GM19452 (cell line): ENCODE results near the gene TTC31.

Experiments
- ATAC-seq: cut with Tn5 transposase; IDR thresholded peaks from one replicate; pipeline ENCODE4 v1.9.1; 2021; ENCODE audit not compliant: unreplicated experiment

TTC31 gene

DNA sequence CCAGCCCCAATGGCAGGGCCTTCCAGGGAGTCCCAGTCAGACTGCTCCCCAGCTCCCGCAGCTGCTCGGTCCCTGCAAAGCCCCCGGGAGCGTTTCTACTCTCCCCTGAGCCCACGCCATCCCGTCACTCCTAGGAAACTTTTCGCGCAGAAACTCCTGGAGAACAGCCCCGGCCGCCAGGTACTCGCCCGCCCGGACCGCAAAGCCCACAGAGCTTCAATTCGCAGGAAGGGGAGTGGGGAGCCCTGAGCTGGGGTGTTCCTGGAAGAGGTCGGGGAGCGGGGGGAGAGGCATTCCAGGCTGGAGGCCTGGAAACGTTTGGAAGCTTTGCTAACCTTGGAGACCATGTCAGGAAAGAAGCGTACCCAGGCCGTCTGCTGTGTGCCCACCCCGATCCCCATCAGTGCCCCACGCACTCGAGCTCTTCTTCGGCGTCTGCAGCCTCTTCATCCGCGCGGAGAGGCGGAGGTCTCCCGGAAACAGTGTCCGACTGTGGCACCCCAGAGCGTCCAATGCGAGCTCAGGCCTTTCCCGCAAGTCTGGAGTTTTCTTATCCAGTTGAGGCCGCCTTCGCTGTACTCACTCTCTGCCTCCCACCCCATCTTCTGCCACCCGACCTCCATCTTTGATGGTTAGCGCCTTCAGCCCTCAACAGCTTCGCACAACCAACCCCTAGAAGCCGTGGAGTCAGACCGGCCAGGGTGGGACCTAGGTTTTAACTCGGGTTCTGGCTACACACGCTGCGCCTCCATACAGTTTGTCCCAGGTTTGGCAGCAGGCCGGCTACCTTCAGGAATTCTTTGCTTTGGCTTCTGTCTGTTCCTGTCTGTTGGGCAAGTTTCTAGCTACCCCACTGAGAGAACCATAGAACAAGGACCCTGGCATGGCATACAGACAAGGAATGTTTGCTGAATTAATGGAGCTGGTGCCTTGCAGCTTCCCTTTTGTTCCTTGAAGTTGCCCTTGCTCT lies 20.9 kb downstream of the TTC31 start:
- no peak for ATAC-seq

DNA sequence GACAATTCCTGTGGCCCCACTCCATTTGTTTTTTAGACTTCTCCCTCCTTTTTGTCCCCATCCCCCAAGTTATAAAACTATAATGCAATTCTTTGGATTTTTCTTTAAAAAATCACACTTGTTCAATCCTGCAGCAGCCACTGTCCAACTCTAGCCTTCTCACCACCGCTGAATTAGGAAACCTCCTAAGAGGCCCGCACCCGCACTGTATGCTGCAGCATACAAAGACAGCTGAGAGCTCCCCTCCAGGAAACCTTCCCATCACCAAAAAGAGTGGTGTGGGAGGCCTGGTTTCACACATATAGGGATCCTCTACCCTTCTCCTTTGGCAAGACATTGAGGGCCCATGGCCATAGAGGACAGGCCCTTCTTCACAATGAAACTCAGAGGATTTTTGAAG lies 21.7 kb downstream of the TTC31 start:
- ATAC-seq, result no peak

DNA sequence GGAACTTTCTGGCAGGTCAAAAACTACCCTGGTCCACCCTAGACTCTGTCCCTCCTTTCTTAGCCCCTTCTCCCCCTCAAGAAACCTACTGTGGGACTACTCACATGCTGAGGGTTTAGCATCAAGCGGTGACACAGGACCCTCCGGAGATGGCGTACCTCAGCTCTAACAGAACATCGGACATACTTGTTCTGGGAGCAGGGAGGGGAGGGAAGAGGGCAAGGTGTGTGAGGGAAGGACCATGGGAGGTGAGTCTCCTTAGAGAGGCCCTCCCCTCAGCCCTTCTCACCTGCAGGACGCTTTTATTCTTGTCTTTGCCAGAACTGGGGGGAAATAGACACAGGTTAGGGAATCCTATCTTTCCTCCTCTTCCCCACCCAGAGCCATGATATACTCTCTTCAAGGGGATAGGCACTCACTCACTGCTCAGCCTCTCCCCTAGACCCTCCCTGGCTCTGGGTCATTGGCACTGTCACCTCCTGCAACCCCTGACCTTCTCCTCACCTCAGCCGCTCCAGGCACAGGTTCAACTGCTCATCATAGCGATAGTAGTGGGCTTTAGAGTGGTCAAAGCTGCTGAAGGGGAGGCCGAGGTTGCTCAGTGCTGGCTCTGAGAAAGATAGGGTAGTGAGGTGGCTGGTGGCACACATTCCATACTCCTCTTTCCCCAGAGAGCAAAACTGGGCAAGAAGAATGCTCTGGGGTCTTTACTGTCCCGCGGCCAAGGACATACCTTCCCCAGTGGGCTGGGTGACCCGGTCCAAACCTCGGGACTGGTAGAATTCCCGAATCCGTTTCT lies 22.8 kb downstream of the TTC31 start:
- no peak for ATAC-seq

DNA sequence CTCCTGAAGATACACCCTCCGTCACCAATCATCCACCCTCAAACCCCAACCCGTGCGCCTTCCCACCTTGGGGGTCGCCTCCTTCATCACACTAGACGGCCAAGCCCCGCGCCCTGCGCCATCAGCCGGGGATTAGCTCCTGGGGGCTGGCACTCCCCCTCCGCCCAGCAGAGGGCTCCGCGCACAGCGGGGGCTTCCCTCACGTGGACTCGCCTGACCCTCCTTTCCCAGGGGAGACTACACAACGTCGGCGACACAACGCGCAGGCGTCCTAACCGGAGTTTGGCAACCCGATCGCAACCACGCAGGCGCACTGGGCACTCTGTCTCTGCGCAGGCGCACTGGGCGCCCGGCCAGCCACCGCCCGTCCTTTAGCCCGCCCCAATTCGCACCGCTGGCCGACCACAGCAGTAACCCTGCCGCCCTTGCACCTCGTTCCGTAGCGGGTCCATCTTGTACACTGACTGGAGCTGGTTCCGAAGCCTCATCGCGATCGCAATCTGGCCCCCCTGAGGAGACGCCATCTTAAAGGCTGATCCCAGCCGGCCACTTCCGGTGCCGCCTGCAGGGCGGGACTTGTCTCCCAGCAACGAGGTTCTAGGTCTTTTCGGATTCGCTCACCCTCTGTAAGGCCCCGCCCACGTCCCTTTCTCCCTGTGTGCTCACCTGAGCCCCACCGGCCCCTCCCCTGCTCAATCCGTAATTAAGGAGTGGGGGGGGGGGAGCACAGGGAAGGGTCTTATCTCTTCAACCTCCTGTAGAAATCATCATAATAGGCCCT lies 24.5 kb downstream of the TTC31 start, which contains the start of gene PCGF1:
PCGF1 (minus strand) TSS at position 551 of the 781 bp plus-strand sequence; CDS start at position 524, 27 bp downstream.
- peak; percentile 86 for ATAC-seq

DNA sequence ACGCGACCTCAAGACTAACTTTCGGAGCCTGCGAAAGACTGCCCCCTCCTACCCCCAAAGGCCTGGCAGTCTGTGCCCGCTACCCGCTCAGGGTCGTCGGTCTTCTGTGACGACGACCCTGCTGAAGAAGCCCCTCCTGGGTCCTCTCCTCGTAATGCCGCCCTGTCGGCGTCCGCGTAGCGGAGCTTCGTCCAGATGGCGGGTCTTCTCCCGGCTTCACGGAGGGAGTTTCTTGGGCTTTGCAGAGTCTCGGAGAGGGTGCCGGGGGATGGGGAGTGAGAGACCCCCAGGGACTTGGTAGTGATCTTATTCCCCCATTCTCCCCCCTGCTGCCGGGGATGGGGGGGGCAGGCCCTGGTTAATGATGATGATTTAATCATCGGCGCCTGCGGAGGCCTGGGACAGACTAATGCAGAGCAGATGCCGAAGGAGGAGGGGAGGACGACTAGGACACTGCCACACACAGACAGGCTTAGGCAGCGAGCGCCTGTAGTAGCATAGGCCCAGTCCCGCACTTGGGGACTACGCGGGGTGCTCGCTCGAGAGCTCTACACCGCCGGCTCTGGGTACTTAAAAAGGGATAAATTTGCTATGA lies 25.1 kb downstream of the TTC31 start:
- ATAC-seq, result no peak

DNA sequence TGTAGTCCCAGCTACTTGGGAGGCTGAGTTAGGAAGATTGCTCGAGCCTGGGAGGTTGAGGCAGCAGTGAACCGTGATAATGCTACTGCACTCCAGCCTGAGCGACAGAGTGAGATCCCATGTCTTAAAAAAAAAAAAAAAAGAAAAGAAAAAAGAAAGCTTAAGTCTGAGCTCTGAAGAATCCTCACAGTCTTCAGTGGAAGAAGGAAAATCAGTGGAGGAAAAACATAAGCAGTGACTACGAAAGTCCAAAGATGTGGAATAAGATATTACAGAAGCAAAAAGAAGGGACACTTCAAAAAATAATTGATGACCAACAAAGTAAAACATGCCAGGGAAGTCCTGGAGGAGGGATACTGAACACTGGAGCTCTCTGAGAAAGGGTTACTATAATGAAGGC lies 27.4 kb downstream of the TTC31 start:
- no peak for ATAC-seq

DNA sequence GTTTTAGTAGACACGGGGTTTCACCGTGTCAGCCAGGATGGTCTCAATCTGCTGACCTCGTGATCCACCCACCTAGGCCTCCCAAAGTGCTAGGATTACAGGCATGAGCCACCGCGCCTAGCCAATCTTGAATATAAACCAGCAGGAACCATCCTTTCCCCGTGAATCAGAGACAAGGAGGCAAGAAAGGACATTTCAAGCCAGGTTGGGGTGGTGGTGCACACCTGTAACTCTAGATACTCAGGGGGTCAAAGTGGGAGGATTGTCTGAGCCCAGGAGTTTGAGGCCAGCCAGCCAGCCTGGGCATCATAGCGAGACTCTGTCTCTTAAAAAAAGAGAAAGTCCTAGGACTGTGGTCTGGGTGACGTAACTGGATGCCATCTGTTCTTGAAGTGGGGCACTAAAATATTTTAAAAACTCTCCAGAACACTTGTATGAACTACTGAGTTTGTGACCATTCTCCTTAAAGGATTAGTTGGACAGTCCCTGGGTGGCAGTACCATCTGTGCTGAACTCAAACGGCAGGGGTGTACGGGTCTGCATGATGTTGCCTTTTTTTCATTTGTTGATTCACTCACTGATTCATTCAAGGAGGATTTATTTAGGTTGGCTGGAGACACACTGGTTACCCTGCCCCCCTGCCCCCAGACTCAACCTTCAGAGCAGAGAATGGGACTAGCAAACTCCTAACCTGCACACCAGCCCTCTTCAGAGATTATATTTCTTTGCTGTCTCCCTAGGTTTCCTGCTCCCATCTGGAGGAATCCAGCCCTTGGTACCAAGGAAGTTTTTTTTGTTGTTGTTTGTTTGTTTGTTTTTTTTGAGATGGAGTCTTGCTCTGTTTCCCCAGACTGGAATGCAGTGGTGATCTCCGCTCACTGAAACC lies 28.5 kb downstream of the TTC31 start:
- ATAC-seq, result no peak

DNA sequence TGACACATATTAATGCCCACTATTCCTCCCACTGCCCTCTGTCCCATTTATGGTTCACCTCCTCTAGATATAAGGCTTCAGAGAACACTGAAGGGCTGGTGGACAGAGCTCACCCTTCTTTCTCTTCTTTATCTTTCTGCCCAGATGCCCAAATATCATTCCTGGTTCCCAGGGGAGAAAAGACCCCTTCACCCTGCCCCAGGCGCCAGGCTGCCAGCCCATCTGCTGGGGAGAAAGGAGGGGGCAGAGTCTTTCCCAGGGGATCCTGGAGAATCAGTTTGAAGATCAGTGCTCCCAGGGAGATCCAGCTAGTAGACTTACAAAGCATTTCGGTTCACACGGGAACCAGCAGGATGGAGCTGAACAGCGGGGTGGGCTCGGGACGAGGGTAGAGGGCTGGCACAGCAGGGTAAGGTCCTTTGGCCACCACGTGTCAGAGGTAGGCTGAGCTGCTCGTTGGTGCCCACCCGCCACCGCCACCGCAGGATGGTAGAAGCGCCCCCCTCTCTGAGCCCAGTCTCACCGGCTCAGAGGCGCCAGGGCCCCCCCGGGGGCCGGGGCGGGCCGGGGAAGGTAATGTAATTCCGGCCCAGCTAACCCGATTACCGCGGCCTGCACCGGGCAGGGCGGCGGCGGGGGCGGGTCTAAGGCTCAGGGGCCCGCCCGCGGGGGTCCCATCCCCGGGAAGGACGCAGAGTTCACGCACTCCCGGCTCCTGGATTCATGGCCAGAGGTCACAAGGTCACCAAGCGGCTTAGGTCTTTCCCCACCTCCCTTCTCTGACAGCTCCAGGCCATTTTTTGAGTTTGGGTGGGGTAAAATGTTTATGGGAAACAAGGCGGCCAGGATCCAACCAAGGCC lies 30.1 kb downstream of the TTC31 start:
- ATAC-seq, result no peak

DNA sequence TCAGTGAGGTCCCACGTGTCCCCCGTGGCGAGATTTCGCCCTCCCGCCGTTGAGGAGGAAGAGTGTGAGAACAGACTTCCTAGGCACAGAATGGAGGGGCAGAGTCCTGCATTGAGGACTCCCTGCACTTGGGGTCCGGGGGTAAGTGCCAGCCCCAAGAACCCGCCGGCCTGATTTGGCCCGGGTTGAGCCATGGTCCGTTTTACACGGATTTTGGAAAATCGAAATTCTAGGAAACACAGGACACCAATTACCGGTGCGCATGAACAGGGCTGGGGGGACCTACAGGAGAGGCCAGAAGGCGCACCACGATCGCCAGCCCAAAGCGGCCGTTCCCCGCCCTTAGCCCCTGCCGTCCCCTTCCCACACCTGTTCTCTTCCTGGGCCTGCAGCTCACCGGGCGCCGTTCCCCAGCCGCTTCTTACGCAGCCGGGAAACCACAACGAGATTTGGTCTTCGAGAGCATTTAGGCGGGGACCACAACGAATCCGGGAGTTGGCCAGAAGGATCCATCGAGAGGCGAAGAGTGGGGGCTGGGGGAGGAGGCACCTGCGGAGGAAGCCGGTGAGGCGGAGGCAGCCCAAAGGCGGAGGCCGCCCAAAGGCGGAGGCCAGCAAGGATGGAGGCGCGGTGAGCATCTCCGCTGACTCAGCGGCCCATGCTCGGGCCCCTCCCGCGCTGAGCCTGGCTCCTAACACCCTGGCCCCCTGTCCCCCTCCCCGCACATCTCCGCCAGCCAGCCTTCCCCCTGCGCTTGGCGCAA lies 30.9 kb downstream of the TTC31 start:
- no peak for ATAC-seq

DNA sequence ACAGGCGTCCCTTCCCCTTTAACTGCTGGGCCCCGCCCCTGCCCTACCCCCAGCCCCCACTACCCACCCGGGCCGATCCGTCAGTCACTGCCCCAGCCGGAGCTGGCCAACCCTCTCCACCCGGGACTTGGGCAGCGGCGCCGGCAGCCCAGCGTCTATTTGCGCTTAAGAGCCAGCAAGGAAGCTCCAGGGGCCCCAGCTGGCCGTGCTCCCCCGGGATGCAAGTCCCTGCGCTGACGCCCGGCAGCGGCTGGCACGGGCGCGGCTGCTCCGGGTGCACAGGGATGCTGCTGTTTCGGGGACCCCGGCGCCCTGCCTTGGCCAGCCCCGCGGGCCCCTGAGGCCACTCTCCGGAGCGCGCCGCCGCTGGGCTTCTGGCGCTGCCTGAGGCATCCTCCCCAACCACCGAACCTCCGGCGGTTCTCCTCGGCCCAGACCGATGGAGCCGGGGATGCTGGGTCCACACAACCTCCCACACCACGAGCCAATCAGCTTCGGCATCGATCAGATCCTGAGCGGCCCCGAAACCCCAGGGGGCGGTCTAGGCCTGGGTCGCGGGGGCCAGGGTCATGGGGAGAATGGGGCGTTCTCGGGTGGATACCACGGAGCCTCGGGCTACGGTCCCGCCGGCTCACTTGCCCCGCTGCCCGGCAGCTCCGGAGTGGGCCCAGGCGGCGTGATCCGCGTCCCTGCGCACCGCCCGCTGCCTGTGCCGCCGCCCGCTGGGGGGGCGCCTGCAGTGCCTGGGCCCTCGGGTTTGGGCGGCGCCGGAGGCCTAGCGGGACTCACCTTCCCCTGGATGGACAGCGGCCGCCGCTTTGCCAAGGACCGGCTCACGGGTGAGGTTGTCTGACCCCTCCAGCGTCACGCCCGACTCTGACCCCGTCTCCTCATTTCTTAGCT lies 31.7 kb downstream of the TTC31 start, which contains the start of gene TLX2:
TLX2 (plus strand) TSS at position 83 of the 903 bp plus-strand sequence; CDS start at position 440, 357 bp downstream.
- ATAC-seq, result no peak

DNA sequence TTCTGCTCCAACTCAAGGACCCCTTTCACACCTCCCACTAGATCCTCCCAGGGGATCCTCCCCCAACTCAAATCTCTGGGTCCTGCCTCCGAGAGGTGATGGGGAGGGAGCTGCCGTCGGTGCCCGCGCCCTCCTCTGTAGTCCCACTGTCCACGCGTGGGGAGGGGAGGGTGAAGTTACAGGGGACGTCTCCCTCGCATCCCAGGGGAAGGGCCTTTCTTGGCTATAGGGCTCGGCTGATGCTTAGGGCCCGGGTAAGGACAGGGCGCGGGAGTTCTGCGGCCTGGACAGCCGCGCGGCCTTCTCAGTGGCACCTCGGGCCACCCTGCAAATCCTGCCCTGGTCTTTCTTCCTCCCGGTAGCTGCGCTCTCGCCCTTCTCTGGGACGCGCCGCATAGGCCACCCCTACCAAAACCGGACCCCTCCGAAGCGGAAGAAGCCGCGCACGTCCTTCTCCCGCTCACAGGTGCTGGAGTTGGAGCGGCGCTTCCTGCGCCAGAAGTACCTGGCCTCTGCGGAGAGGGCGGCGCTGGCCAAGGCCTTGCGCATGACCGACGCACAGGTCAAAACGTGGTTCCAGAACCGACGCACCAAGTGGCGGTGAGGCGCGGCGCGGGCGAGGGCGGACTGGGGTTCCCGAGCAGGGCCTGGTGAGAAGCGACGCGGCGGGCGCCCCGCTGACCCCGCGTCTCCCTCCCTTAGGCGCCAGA lies 32.5 kb downstream of the TTC31 start:
- peak; percentile 14 for ATAC-seq

DNA sequence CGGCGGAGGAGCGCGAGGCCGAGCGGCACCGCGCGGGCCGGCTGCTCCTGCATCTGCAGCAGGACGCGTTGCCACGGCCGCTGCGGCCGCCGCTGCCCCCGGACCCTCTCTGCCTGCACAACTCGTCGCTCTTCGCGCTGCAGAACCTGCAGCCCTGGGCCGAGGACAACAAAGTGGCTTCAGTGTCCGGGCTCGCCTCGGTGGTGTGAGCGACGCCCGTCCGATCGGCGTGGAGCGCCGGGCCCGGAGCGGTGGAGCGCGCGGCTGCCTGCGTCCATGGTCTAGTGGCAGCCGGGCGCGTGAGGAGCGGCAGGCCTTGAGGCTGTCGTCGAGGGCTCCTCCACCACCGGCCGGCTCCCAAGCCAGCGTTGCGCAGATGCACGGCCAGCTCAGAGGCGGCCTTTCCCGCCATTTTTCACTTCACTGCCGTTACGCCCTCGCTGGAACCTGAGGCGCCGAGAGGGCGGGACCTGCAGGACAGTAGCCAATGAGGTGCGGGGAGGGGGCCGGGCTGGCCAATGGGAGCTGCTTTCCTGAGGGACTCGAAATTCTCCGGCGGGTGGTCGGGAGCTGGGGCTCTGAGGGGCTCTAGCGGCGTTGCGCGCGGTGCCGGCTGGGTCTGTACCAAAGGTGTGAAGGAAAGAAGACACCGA lies 33.2 kb downstream of the TTC31 start:
- peak; percentile 64 for ATAC-seq

DNA sequence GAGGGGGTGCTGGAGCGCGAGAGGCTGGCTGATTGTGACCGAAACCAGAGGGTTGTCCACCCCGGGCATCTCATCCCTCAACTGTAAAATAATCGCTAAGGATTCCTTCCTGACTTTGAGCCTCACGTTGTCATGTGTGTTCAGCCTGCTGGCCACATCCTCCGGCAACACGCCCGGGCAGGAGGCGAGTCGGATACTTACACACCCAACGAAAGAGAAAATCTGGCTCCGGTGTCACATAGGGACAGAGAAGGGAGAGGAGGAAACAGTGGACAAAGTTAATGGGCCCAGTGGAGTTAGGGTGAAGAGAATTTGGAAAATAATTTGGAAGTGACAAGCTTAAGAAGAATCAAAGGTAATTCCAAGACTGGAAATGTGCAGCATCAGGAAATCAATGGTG lies 33.8 kb downstream of the TTC31 start:
- no peak for ATAC-seq

DNA sequence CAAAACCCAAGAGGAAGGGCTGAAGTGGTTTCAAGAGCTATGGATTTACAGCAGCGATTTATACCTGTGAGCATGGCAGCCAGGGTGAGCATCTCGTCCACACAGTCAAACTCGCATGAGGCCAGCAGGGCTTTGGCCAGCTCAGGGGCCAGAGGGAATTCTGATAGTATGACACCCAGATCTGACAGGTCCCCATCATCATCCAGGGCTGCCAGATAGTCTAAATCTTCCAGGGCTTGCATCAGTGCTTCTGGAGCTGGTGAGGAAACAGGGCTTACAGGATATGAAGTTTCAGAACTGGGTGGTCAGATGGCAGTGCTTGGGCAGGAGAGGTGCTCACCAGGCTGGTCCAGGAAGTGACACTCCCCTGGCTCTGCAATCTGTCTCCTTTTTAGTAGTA lies 39.6 kb downstream of the TTC31 start:
- ATAC-seq, result no peak

DNA sequence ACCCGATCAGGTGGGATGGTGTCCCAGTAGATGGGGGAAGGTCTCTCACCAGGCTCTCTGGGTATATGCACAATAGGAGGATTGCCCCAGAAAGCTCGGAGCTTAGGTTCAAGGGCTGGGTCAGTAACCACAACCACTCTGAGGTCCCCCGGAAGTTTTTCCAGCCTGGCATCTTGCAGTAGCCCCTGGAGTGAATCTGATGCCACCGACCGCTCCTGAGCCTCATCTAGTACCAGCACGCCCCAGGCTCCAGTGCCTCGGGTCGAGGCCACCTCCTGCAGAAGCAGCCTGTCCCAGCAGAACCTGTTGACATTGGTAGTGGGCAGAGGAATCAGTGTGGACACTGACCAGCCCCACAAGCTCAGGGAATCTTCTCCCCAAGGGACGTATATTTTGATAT lies 41.1 kb downstream of the TTC31 start:
- no peak for ATAC-seq
